ENCODE data around the gene ATPAF1.
"Not testable (repeated sequence)": the region's sequence is repeated elsewhere in the genome, so short reads cannot be mapped to it uniquely, and the experiment has no call there.

Gene ATPAF1

DNA sequence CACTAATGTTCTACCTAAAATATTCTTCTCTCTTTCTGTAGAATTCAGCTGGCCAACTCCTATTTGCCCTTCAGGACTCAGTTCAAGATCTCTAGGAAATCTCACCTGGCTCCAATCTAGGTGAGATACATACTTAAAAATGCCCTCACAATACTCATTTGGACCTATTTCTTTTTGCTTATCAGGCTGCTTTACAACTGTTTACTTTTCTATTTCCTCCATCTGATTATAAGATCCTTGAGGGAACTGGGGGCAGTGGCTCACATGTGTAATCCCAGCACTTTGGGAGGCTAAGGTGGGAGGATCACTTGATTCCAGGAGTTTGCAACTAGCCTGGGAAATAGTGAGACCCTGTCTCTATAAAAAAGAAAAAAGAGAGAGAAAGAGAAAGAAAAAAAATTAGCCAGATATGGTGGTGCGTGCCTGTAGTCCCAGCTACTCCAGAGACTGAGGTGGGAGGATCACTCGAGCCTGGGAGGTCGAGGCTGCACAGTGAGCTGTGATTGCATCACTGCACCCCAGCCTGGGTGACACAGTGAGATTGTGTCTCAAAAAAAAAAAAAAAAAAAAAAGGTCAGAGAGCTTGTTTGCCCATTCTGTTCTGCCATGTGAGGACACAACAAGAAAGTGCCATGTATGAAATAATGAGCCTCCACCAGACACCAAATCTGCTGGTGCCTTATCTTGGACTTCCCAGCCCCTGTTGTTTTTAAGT, 35.9 kb upstream of the ATPAF1 start:
- no peaks in the 10 kb centered on the region for H3K9me3 ChIP-seq (ENCODE audit: severe bottlenecking)
- H3K36me3 ChIP-seq, result peaks cover 41% of the 10 kb centered on the region
- TF ChIP-seq, protein P1, sequence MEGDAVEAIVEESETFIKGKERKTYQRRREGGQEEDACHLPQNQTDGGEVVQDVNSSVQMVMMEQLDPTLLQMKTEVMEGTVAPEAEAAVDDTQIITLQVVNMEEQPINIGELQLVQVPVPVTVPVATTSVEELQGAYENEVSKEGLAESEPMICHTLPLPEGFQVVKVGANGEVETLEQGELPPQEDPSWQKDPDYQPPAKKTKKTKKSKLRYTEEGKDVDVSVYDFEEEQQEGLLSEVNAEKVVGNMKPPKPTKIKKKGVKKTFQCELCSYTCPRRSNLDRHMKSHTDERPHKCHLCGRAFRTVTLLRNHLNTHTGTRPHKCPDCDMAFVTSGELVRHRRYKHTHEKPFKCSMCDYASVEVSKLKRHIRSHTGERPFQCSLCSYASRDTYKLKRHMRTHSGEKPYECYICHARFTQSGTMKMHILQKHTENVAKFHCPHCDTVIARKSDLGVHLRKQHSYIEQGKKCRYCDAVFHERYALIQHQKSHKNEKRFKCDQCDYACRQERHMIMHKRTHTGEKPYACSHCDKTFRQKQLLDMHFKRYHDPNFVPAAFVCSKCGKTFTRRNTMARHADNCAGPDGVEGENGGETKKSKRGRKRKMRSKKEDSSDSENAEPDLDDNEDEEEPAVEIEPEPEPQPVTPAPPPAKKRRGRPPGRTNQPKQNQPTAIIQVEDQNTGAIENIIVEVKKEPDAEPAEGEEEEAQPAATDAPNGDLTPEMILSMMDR (IDR thresholded peaks at IDR 0.05; ENCODE audit: low read depth, low read length), result no peak
- no peaks in the 10 kb centered on the region for H3K27me3 ChIP-seq (ENCODE audit: insufficient read depth, low read depth, severe bottlenecking)
- H3K27ac ChIP-seq, result no peak overlapping the region
- H3K4me3 ChIP-seq (ENCODE audit: low read depth, low read length), result no peak overlapping the region
- DNase-seq, result no peak

DNA sequence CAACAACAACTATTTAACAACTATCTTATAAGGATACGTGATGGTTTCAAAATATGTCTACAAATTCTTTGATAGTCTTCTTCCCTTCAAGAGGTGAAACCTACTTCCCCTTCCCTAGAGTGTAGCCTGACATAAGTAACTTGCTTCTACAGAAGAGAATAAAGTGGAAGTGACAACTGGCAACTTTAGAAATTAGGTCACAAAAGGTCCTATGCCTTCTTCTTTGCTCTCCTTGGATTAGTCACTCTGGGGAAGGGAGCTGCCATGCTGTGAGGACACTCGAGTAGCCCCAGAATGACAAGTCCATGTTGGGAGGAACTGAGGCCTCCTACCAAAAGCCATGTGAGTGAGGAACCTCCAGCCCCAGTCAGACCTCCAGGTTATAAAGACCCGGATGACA, 31.5 kb upstream of the ATPAF1 start:
- Histone ChIP-seq H3K27ac (no peak overlapping the region), H3K4me3 (ENCODE audit: low read depth, low read length) (no peak overlapping the region), H3K36me3 (peaks cover 21% of the 10 kb centered on the region), H3K27me3 (ENCODE audit: insufficient read depth, low read depth, severe bottlenecking) (no peaks in the 10 kb centered on the region), H3K9me3 (ENCODE audit: severe bottlenecking) (no peaks in the 10 kb centered on the region)
- TF ChIP-seq, protein P1 (IDR thresholded peaks at IDR 0.05; ENCODE audit: low read depth, low read length), result no peak
- no peak for DNase-seq

DNA sequence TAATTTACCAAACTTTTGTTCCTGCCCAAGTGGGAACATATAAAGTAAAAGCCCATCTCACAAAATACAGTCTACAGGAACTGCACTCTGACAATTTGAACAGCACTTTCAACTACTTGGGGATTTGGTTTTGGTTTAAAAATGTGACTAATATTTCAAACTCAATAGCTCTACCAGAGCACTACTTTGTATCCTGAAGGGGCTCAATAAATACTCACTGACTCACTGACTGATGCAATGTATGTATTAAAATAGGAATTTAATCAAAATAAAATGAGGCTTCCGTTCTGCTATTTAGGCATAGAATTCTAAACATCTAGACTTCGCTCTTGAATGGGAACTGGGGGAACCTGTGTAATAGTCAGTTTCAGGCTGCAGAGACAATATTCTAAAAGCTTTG, 28.9 kb upstream of the ATPAF1 start:
- DNase-seq, result no peak
- H3K27ac ChIP-seq, result no peak overlapping the region
- H3K4me3 ChIP-seq (ENCODE audit: low read depth, low read length), result no peak overlapping the region
- H3K36me3 ChIP-seq, result peaks cover 16% of the 10 kb centered on the region
- H3K27me3 ChIP-seq (ENCODE audit: insufficient read depth, low read depth, severe bottlenecking), result no peaks in the 10 kb centered on the region
- H3K9me3 ChIP-seq (ENCODE audit: severe bottlenecking), result no peaks in the 10 kb centered on the region
- TF ChIP-seq, protein P1 (IDR thresholded peaks at IDR 0.05; ENCODE audit: low read depth, low read length), result no peak

DNA sequence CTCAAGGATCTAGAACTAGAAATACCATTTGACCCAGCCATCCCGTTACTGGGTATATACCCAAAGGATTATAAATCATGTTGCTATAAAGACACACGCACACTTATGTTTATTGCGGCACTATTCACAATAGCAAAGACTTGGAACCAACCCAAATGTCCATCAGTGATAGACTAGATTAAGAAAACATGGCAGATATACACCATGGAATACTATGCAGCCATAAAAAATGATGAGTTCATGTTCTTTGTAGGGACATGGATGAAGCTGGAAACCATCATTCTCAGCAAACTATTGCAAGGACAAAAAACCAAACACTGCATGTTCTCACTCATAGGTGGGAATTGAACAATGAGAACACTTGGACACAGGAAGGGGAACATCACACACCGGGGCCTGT, 26.5 kb upstream of the ATPAF1 start:
- H3K27ac ChIP-seq; H3K4me3 ChIP-seq (ENCODE audit: low read depth, low read length); H3K27me3 ChIP-seq (ENCODE audit: insufficient read depth, low read depth, severe bottlenecking); H3K9me3 ChIP-seq (ENCODE audit: severe bottlenecking); DNase-seq: not testable (repeated sequence)
- H3K36me3 ChIP-seq, result peaks cover 30% of the 10 kb centered on the region

DNA sequence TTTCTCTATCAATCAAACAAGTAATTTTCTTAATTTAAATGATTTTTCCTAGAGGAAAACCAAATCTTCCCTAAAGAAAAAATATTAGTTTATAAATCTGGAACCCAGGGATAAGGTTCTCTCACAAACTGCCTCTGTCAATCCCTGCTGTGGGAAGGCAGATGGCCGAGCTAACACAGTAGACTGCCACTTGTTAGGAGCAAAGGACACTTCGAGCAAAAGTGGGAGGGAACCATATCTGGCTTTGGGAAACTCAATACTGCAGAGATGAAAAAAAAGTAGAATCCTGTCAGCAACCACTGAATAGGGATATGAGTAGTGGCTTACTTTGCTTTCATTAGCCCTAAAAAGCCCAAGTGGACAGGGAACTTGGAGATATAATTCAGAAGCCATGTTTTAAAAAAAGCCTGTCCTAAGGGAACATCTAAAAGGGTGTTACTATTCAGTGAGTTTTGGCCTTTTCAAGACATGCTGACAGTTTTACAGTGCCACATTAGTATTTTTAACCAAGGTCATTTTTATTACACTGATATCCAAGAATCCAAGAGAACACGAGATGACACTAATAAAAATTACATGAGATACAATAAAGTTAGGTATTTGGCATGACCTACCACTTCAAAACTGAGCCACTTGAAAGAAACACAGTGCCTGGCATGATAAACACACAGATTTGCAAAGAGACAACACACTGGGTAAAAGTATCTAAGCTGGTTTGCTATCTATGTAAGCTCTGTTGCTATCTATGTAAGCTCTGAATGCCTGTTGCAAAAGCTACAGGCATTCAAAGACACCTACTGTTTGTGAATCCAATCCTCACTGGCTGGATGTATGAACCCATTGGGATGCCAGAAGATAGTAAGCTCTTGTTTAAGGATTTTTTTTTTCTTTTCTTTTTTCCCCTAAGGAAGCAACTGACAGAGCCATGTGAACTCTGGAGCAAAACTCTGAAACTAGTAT, 24.9 kb upstream of the ATPAF1 start:
- H3K27ac ChIP-seq, result no peak overlapping the region
- TF ChIP-seq, protein P1 (IDR thresholded peaks at IDR 0.05; ENCODE audit: low read depth, low read length), result no peak
- no peak overlapping the region for H3K4me3 ChIP-seq (ENCODE audit: low read depth, low read length)
- no peak for DNase-seq
- no peaks in the 10 kb centered on the region for H3K27me3 ChIP-seq (ENCODE audit: insufficient read depth, low read depth, severe bottlenecking)
- H3K9me3 ChIP-seq (ENCODE audit: severe bottlenecking), result no peaks in the 10 kb centered on the region
- peaks cover 41% of the 10 kb centered on the region for H3K36me3 ChIP-seq
